B cell (primary cell): ENCODE results near the gene BABAM2. TPM values are rescaled to one million over a fixed set of nuclear protein-coding genes. Genes with fewer than 3 reads are reported as not detected.

Source experiments
- ATAC-seq: fragments of 200-7000 bp; cut with Tn5 transposase; one replicate; pipeline ENCODE4 v1.10.0; 2021; ENCODE audit warnings: low read depth, mild to moderate bottlenecking, moderate number of reproducible peaks, moderate library complexity
- CTCF ChIA-PET: fragments of 350-600 bp; sonication (Branson Sonifier 250); formaldehyde crosslinking; loops from one replicate; lab custom pipeline; 2021; ENCODE audit warnings: antibody characterized with exemption, inconsistent platforms; lab: Charles Lee
- POLR2A ChIA-PET: fragments of 350-600 bp; sonication (Branson Sonifier 250); formaldehyde crosslinking; loops from one replicate; lab custom pipeline; 2021; ENCODE audit warnings: antibody characterized with exemption; lab: Charles Lee
- DNase-seq: peaks from one replicate; pipeline ENCODE4 v3.0.0; 2013
- H2AFZ ChIP-seq: 2 replicates; pipeline ENCODE4 v1.6.1; 2012; ENCODE audit warnings: mild to moderate bottlenecking, low read depth, low read length; ENCODE audit not compliant: insufficient read depth, poor library complexity, severe bottlenecking
- H3K27ac ChIP-seq, 2 donors: 1 replicate in 1 of 2; 2 replicates in 1 of 2; pipeline ENCODE4 v1.5.1; 2012 to 2013; ENCODE audit warnings: low read length in 2 of 2, mild to moderate bottlenecking in 2 of 2, moderate library complexity in 1 of 2
- H3K27me3 ChIP-seq, 4 experiments: fragments of 200-600 bp in 1 of 4; sonication (generic) in 1 of 4; replicated peaks in 1 of 4; 1 replicate in 2 of 4; 2 replicates in 2 of 4; pipeline versions ENCODE4 v1.6.1 to v1.7.0; 2013 to 2016; ENCODE audit warnings: low read length in 3 of 4, mild to moderate bottlenecking in 2 of 4, mixed read lengths in 1 of 4, moderate library complexity in 1 of 4; ENCODE audit not compliant: insufficient read depth in 4 of 4, control insufficient read depth in 3 of 4; ENCODE audit errors: control extremely low read depth in 1 of 4
- H3K36me3 ChIP-seq, 2 experiments: replicated peaks in 1 of 2; 1 replicate in 1 of 2; 2 replicates in 1 of 2; pipeline versions ENCODE4 v1.6.1 to v1.7.1; 2013; ENCODE audit warnings: low read length in 1 of 2; ENCODE audit not compliant: insufficient read depth in 2 of 2, control insufficient read depth in 1 of 2; ENCODE audit errors: control extremely low read depth in 1 of 2, extremely low read depth in 1 of 2
- H3K4me1 ChIP-seq, 2 donors: fragments of 200-600 bp in 1 of 2; sonication (generic) in 1 of 2; 1 replicate in 1 of 2; 2 replicates in 1 of 2; pipeline versions ENCODE4 v1.5.1 to v1.6.1; 2013 to 2017; ENCODE audit warnings: low read length in 2 of 2; ENCODE audit not compliant: control insufficient read depth in 2 of 2, insufficient read depth in 2 of 2
- H3K4me2 ChIP-seq: replicated peaks from 2 replicates; pipeline ENCODE3; 2012; ENCODE audit warnings: mild to moderate bottlenecking, low read depth, low read length; ENCODE audit not compliant: poor library complexity, severe bottlenecking
- H3K4me3 ChIP-seq, 5 experiments: fragments of 200-600 bp in 1 of 5; sonication (generic) in 1 of 5; 1 replicate in 3 of 5; 2 replicates in 2 of 5; pipeline versions ENCODE4 v1.5.1 to v1.7.0; 2011 to 2016; ENCODE audit warnings: low read length in 4 of 5, mild to moderate bottlenecking in 4 of 5, low read depth in 2 of 5, control low read depth in 1 of 5, moderate library complexity in 1 of 5; ENCODE audit not compliant: insufficient read depth in 1 of 5; ENCODE audit errors: control extremely low read depth in 1 of 5, extremely low read depth in 1 of 5
- H3K79me2 ChIP-seq: fragments of 200-600 bp; sonication (generic); one replicate; pipeline ENCODE4 v1.6.0; 2016; ENCODE audit warnings: low read length; ENCODE audit not compliant: control insufficient read depth, insufficient read depth
- H3K9ac ChIP-seq: fragments of 200-600 bp; sonication (generic); 2 replicates; pipeline ENCODE4 v1.6.1; 2017; ENCODE audit warnings: mild to moderate bottlenecking, low read length, moderate library complexity
- H3K9me3 ChIP-seq, 3 donors: one replicate each; pipeline versions ENCODE4 v1.6.1 to v1.7.1; 2013; ENCODE audit warnings: low read length in 2 of 3; ENCODE audit not compliant: control insufficient read depth in 2 of 3, insufficient read depth in 1 of 3; ENCODE audit errors: control extremely low read depth in 1 of 3
- H4K20me1 ChIP-seq: 2 replicates; pipeline ENCODE4 v1.6.0; 2012; ENCODE audit warnings: mild to moderate bottlenecking, low read length; ENCODE audit not compliant: insufficient read depth, control insufficient read depth, poor library complexity, severe bottlenecking
- H3K27ac Mint-ChIP-seq: one replicate; pipeline ENCODE4 v1.8.0; 2021; ENCODE audit warnings: mixed read lengths
- H3K27me3 Mint-ChIP-seq: one replicate; pipeline ENCODE4 v1.8.0; 2021; ENCODE audit warnings: mixed read lengths
- H3K4me1 Mint-ChIP-seq: one replicate; pipeline ENCODE4 v1.8.0; 2021; ENCODE audit warnings: mixed read lengths
- H3K4me3 Mint-ChIP-seq: one replicate; pipeline ENCODE4 v1.8.0; 2021; ENCODE audit warnings: mixed read lengths
- H3K9me3 Mint-ChIP-seq: one replicate; pipeline ENCODE4 v1.8.0; 2022; ENCODE audit warnings: mixed read lengths; ENCODE audit not compliant: insufficient read depth
- CTCF ChIP-seq: fragments of 200-600 bp; IDR thresholded peaks from one replicate; pipeline ENCODE4 v1.8.0; 2022; ENCODE audit warnings: antibody characterized with exemption, mild to moderate bottlenecking
- EZH2 ChIP-seq: IDR thresholded peaks from 2 replicates; pipeline ENCODE4 v1.6.1; 2012; ENCODE audit warnings: borderline replicate concordance, low read depth, mild to moderate bottlenecking, moderate library complexity, low read length; ENCODE audit not compliant: insufficient read depth, poor library complexity, severe bottlenecking
- WGBS: methylation state at CpG from one replicate; pipeline ENCODE4 v1.1.5; 2013; ENCODE audit warnings: missing lambda C conversion rate; ENCODE audit not compliant: insufficient coverage; 5-methylcytosine and 5-hydroxymethylcytosine counted together
- intact Hi-C: fragments of 100-400 bp; cut with micrococcal nuclease; formaldehyde crosslinking; loops from one replicate; pipeline ENCODE4 v1.10.0; 2022
- polyA plus RNA-seq: library from polyadenylated mRNA; depleted of rRNA; stranded (reverse); fragments of >200 nt; gene quantifications from 2 replicates; pipeline ENCODE4 v1.2.3, GENCODE V29; 2012
- total RNA-seq, 2 donors: library from RNA; stranded (reverse); fragments of 120-200 nt in 1 of 2; gene quantifications; 1 replicate in 1 of 2; 2 replicates in 1 of 2; pipeline versions ENCODE4 v1.2.3 to v1.2.4, GENCODE V29; 2013 to 2022

The BABAM2 gene
- total and polyA plus RNA-seq, 2 donors (not counting 1 experiment from before 2014, with no cell fraction given) = 22.3 to 69.6 TPM

DNA sequence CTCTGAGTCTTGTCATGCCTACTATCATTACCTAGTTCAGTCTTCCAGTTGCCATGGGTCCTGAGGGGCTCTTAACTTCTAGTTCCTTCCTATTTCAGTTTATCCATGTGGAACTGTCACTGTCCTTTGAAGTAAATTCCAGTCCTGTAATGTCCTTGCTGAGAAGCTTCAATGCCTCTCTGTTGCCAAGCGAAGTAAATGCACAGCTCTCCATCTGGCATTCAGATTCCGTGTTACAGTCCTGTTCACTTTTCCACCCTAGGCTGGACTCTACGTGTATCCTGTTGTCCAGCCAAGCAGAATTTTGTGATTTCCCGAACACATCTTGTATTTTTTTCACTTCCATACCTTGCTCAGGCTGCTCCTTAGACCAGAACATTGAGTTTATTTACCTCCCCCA lies 245.3 kb downstream of the BABAM2 start:
- Mint-ChIP-seq H3K4me3 (no peak overlapping the region), H3K4me1 (peaks cover 6% of the 10 kb centered on the region), H3K9me3 (no peaks in the 10 kb centered on the region), H3K27ac (no peak overlapping the region), H3K27me3 (no peaks in the 10 kb centered on the region)
- H3K9me3 ChIP-seq = no peaks in the 10 kb centered on the region
- TF ChIP-seq EZH2 (no peak), CTCF (no peak)
- H3K9ac ChIP-seq = no peak overlapping the region
- POLR2A ChIA-PET = no interaction called here
- H3K36me3 ChIP-seq = no peaks in the 10 kb centered on the region
- no peaks in the 10 kb centered on the region for H3K79me2 ChIP-seq
- CTCF ChIA-PET = no interaction called here
- intact Hi-C loops = no loop called here
- H3K4me3 ChIP-seq = no peak overlapping the region
- WGBS = 98% methylated on average over 4 of the region's 4 CpGs
- H4K20me1 ChIP-seq = no peaks in the 10 kb centered on the region
- DNase-seq (no peak), ATAC-seq (no peak)
- no peaks in the 10 kb centered on the region for H3K4me1 ChIP-seq
- no peaks in the 10 kb centered on the region for H3K27me3 ChIP-seq
- no peak overlapping the region for H2AFZ ChIP-seq
- no peak overlapping the region for H3K27ac ChIP-seq
- H3K4me2 ChIP-seq = no peak overlapping the region

- CTCF ChIA-PET = no interaction called here
- H3K4me3 ChIP-seq = no peak overlapping the region
- no peak overlapping the region for H3K4me3 Mint-ChIP-seq
- intact Hi-C loops = no loop called here
- no peaks in the 10 kb centered on the region for H3K9me3 ChIP-seq
- POLR2A ChIA-PET = no interaction called here
- DNase-seq (no peak), ATAC-seq (no peak)
- no peak overlapping the region for H2AFZ ChIP-seq
- no peaks in the 10 kb centered on the region for H3K9me3 Mint-ChIP-seq
- no peak overlapping the region for H3K4me2 ChIP-seq
- H3K36me3 ChIP-seq = no peaks in the 10 kb centered on the region
- H3K9ac ChIP-seq = no peak overlapping the region
- no peak overlapping the region for H3K27ac Mint-ChIP-seq
- peaks cover 6% of the 10 kb centered on the region for H3K4me1 Mint-ChIP-seq
- no peaks in the 10 kb centered on the region for H3K27me3 ChIP-seq
- no peaks in the 10 kb centered on the region for H4K20me1 ChIP-seq
- no peaks in the 10 kb centered on the region for H3K79me2 ChIP-seq
- H3K27me3 Mint-ChIP-seq = no peaks in the 10 kb centered on the region
- no peaks in the 10 kb centered on the region for H3K4me1 ChIP-seq
- WGBS = no CpG with 5 or more reads among the region's 6 CpGs
- TF ChIP-seq EZH2 = no peak
- TF ChIP-seq CTCF = no peak
- no peak overlapping the region for H3K27ac ChIP-seq
Measured at GRCh38 chr2:28136556-28136955, 246.0 kb downstream of the BABAM2 start.
